ENCODE measurements around the gene B4GAT1. TPM values are rescaled to one million over a fixed set of nuclear protein-coding genes. Genes with fewer than 3 reads are reported as not detected.
A peak's percentile ranks its signal among the peaks of the same experiment; 100 is the strongest.

Gene B4GAT1
- total RNA-seq, 4 donors from 2014 or later, result 23.9 to 32.4 (median 30.0) TPM

DNA sequence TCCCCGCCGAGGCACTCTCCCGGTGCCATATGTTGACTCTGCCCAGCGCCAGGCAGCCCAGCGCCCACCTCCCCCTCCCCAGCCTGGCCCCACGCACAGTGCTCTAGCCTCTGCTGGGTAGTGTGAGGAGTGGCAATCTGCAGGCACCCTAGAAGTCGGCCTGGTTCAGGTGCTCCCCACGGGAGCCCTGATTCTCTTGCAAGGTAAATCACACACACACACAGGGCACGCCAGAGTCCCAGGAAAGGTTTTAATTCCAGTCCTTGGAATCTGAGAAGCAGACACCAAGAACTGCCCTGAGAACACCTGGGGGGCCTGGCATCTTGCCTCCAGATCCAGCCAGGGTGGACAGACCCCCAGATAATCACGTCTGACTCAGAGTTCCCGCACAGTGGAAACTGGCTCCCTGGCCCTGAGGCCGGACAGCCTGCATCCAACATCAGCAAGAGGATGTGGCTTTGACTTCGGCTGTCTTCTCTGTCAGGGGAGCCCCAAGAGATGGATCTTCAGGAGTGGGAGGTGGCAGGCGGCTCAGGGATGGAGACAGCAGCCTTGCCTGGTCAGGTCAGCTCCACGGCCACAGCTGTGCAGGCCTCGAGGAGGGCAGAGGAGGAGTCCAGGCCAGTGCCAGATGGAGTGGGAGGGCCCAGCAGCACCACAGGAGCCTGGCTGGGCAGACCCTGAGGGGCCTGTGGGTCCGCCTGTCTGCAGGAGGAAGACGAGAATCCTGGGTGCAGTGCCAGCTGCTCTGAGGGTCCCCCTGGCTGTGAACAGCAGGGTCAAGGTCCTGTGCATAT is 10.1 kb downstream of the B4GAT1 start:
- H3K4me3 ChIP-seq (ENCODE audit: low read depth, poor library complexity, severe bottlenecking), result no peak overlapping the region
- TF ChIP-seq POLR2A (IDR thresholded peaks at IDR 0.05), result no peak
- TF ChIP-seq, protein P1, sequence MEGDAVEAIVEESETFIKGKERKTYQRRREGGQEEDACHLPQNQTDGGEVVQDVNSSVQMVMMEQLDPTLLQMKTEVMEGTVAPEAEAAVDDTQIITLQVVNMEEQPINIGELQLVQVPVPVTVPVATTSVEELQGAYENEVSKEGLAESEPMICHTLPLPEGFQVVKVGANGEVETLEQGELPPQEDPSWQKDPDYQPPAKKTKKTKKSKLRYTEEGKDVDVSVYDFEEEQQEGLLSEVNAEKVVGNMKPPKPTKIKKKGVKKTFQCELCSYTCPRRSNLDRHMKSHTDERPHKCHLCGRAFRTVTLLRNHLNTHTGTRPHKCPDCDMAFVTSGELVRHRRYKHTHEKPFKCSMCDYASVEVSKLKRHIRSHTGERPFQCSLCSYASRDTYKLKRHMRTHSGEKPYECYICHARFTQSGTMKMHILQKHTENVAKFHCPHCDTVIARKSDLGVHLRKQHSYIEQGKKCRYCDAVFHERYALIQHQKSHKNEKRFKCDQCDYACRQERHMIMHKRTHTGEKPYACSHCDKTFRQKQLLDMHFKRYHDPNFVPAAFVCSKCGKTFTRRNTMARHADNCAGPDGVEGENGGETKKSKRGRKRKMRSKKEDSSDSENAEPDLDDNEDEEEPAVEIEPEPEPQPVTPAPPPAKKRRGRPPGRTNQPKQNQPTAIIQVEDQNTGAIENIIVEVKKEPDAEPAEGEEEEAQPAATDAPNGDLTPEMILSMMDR (IDR thresholded peaks at IDR 0.05), result no peak
- 41 to 43% methylated on average over 13 to 15 of the region's 18 CpGs for WGBS, 2 donors
- peak in 1 of 2 donors; percentile 84 for DNase-seq (ENCODE audit: low spot score in 2 of 2)
- intact Hi-C loops (cut with DNase I; ENCODE audit: low total_unique reads), result no loop called here

DNA sequence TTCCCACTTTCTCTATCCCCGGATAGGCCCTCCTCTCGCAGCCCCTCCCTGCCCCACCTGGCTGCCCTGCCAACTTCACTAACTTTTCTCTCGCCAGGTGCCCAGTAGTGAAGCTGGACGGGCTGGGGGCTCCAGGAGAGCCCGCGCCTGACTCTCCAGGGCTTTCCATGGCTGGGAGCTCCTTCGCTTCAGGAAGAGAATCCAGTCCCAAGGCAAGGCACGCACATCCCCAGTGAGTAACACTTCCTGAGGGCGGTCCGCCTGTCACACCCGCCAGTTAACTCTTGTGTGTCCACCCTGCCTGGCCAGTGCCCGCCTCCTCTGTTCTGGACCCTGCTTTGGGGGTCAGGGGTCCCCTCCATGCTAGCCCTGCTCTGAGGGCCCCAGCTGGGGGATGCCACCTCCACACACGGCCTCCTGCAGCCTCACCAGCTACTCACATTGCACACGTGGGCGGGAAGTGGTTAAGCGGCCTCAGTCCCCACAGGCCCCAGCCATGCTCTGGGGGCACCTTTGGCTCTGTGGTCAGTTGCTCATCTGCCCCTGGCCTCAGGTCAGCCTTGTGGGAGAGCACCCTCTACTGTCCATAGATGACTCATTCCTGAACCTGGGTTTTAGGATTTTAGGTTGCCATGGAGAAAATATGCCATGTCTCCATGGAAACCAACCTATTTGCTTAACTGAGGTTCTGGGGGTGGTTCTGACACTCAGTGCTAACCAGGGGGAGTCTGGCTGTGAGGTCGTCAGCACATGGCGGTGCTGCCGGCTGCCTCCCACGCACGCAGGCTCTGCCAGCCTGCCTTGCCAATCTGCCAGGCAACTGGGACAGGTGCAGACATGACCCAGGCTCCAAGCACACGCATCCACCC is 11.0 kb downstream of the B4GAT1 start, which contains the start of gene RIN1:
Gene RIN1 (minus strand): TSS at position 201 of the 869 bp plus-strand sequence. CDS start 32 bp downstream, at position 169.
- DNase-seq (ENCODE audit: low spot score in 2 of 2), result peak; percentile 66 to 91
- TF ChIP-seq, protein P1 (IDR thresholded peaks at IDR 0.05), result no peak
- TF ChIP-seq POLR2A (IDR thresholded peaks at IDR 0.05), result no peak

DNA sequence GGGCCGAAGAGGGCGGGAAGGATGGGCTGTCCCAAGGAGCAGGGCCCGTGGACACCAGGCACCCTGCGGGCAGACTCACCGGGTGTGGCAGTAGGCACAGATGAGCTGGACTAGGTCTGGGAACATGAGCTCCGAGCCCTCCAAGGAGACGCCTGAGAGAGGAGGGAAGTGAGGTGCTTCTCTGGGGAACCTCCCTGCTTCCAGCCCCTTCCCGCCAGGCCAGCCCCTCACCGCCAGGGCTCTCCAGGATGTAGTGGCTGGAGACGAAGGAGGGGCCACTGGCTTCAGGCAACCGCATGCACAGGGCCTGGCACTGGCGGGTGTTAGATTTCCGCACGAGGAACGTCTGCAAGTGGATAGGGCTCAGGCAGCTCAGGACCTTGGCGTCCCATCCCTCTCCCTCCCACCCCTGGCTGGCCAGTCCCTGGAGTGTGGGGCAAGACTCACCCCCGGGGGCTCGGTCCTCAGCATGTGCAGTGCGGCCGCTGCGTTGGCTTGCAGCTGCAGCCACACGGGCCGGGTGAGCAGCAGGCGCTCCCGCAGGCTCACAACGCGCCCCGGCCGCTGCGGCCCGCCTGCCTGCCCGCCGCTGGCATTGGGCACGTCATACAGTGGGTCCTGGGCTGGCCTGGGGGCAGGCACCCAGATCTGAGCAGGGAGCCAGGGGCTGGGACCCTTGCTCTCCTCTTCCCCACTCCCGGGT is 11.7 kb downstream of the B4GAT1 start:
- no peak for TF ChIP-seq POLR2A (IDR thresholded peaks at IDR 0.05)
- TF ChIP-seq, protein P1 (IDR thresholded peaks at IDR 0.05), result no peak
- WGBS, 2 donors, result 3 to 12% methylated on average over 13 to 35 of the region's 35 CpGs
- intact Hi-C loops (cut with DNase I; ENCODE audit: low total_unique reads), result no loop called here
- H3K4me3 ChIP-seq (ENCODE audit: low read depth, poor library complexity, severe bottlenecking), result peak overlapping the region; percentile 28
- peak in 1 of 2 donors; percentile 86 for DNase-seq (ENCODE audit: low spot score in 2 of 2)

More for the DNA sequence above, 11.0 kb downstream of the B4GAT1 start, which contains the start of gene RIN1:
- WGBS, 2 donors, result 0 to 4% methylated on average over 12 to 17 of the region's 22 CpGs
- intact Hi-C loops (cut with DNase I; ENCODE audit: low total_unique reads), result no loop called here
- peak within 1 kb of the TSS; percentile 28 for H3K4me3 ChIP-seq (ENCODE audit: low read depth, poor library complexity, severe bottlenecking)

DNA sequence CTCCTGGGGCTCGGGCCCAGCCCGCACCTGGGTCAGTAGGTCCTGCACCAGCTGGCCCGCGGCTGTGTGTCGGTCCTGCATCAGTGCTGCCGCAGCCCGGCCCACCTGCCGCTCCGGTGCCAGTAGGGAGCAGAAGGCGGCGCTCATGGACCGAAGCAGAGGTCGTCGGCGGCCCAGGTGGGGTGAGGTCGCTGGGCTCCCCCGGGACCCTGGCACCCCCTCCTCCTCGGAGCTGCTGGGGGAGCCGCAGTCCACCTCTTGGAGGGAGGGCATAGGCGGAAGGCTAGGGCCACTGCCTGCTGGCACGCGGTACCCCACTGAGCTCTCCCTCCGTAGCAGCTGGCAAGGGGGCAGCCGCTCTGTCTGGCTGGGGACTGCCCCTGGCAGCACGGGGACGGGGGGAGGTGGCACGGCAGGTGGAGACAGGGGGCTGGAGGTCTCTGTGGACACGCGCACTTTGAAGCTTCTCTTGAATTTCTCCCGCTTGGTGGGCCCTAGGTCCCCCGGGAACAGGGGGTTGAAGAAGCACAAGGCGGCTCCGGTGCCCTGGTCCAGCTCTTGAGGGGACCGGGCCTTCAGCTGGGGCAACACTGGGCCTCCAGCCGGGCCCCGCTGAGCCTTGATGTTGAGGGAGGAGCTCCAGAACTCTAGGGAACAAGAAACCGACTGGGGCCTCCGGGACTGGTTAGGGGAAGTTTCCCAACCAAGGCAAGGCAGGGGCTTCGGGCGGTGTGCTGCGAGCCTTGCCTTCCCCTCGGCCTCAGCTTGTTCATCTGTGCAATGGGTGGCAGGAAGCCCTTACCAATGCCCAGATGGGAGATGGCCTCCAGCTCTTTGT is 12.6 kb downstream of the B4GAT1 start:
- intact Hi-C loops (cut with DNase I; ENCODE audit: low total_unique reads), result no loop called here
- TF ChIP-seq, protein P1 (IDR thresholded peaks at IDR 0.05), result no peak
- TF ChIP-seq POLR2A (IDR thresholded peaks at IDR 0.05), result no peak
- no peak overlapping the region for H3K4me3 ChIP-seq (ENCODE audit: low read depth, poor library complexity, severe bottlenecking)
- DNase-seq (ENCODE audit: low spot score in 2 of 2), result peak in 1 of 2 donors; percentile 84
- 46 to 62% methylated on average over 26 to 34 of the region's 42 CpGs for WGBS, 2 donors
